ENCODE measurements around the gene DOCK2. TPM values are rescaled to one million over a fixed set of nuclear protein-coding genes. Genes with fewer than 3 reads are reported as not detected.
A peak's percentile ranks its signal among the peaks of the same experiment; 100 is the strongest.

The DOCK2 gene
- total and polyA plus RNA-seq, 2 donors (not counting 1 experiment from before 2014, with no cell fraction given) = 1.1 to 8.9 TPM

- H3K4me3 ChIP-seq (replicated peaks in 1 of 4; ENCODE audit: control extremely low read depth in 1 of 4, insufficient read depth in 1 of 4, low read depth in 3 of 4, low read length in 4 of 4) = no peak overlapping the region
- peak overlapping the region; percentile 60 for H3K4me2 ChIP-seq (ENCODE audit: extremely low read depth, insufficient read depth, low read length)
- H3K4me1 ChIP-seq (ENCODE audit: control insufficient read depth, extremely low read depth, insufficient read depth, low read length) = peaks cover 14% of the 10 kb centered on the region
- H4K20me1 ChIP-seq (ENCODE audit: control insufficient read depth, extremely low read depth, insufficient read depth, low read length) = no peaks in the 10 kb centered on the region
- H2AFZ ChIP-seq (ENCODE audit: low read length) = peak overlapping the region; percentile 43
- no peaks in the 10 kb centered on the region for H3K36me3 ChIP-seq (ENCODE audit: control insufficient read depth, insufficient read depth, low read length)
- no peaks in the 10 kb centered on the region for H3K9me3 ChIP-seq (ENCODE audit: control insufficient read depth, insufficient read depth, low read depth, low read length)
- no peak for TF ChIP-seq CTCF (conservative IDR thresholded peaks at IDR 0.05 in 1 of 2, IDR thresholded peaks at IDR 0.05 in 1 of 2; ENCODE audit: low read depth in 1 of 2, low read length in 2 of 2)
- no peak for TF ChIP-seq EZH2 (IDR thresholded peaks at IDR 0.05; ENCODE audit: low read length, missing control alignments)
- no peaks in the 10 kb centered on the region for H3K27me3 ChIP-seq (ENCODE audit: control insufficient read depth, insufficient read depth, low read length)
- peak overlapping the region; percentile 87 for H3K27ac ChIP-seq (ENCODE audit: insufficient read depth, low read length)
- H3K79me2 ChIP-seq (ENCODE audit: control insufficient read depth, insufficient read depth, low read length) = peaks cover 47% of the 10 kb centered on the region
- no peak overlapping the region for H3K9ac ChIP-seq (ENCODE audit: insufficient read depth, low read length)
- peak; percentile 77 to 89 for DNase-seq (ENCODE audit: low read depth in 2 of 2)
Observed at GRCh38 chr5:169970911-169971765, 334.1 kb downstream of the DOCK2 start.

- peaks cover 51% of the 10 kb centered on the region for H3K79me2 ChIP-seq (ENCODE audit: control insufficient read depth, insufficient read depth, low read length)
- no peak overlapping the region for H3K9ac ChIP-seq (ENCODE audit: insufficient read depth, low read length)
- DNase-seq (ENCODE audit: low read depth in 2 of 2) = peak in 1 of 2 donors; percentile 27
- no peak overlapping the region for H3K4me3 ChIP-seq (replicated peaks in 1 of 4; ENCODE audit: control extremely low read depth in 1 of 4, insufficient read depth in 1 of 4, low read depth in 3 of 4, low read length in 4 of 4)
- H4K20me1 ChIP-seq (ENCODE audit: control insufficient read depth, extremely low read depth, insufficient read depth, low read length) = no peaks in the 10 kb centered on the region
- peak overlapping the region; percentile 87 for H3K27ac ChIP-seq (ENCODE audit: insufficient read depth, low read length)
- TF ChIP-seq EZH2 (IDR thresholded peaks at IDR 0.05; ENCODE audit: low read length, missing control alignments) = no peak
- peaks cover 14% of the 10 kb centered on the region for H3K4me1 ChIP-seq (ENCODE audit: control insufficient read depth, extremely low read depth, insufficient read depth, low read length)
- H2AFZ ChIP-seq (ENCODE audit: low read length) = no peak overlapping the region
- no peaks in the 10 kb centered on the region for H3K27me3 ChIP-seq (ENCODE audit: control insufficient read depth, insufficient read depth, low read length)
- no peaks in the 10 kb centered on the region for H3K9me3 ChIP-seq (ENCODE audit: control insufficient read depth, insufficient read depth, low read depth, low read length)
- H3K4me2 ChIP-seq (ENCODE audit: extremely low read depth, insufficient read depth, low read length) = peak overlapping the region; percentile 60
- H3K36me3 ChIP-seq (ENCODE audit: control insufficient read depth, insufficient read depth, low read length) = no peaks in the 10 kb centered on the region
Observed at GRCh38 chr5:169971780-169972179, 334.7 kb downstream of the DOCK2 start.

DNA sequence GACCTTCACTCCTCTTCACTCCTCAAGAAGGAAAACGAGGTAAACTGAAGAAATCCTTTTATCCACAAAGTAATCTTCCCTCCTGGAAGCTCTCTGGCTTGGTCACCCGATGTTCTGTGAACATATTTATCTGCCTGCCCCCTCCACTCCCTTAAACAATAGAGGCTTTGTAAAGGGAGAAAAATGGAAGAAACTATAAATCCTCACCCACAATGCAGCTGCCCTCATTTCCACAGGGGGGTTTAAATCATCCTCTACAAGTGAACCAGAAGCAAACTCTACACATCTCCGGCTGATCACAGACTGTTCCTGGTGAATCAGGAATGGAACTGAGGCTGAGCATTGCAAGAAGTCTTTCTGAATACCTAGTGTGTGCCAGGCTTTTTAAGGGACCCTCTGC is 336.0 kb downstream of the DOCK2 start:
- H3K4me1 ChIP-seq (ENCODE audit: control insufficient read depth, extremely low read depth, insufficient read depth, low read length) = peaks cover 21% of the 10 kb centered on the region
- H2AFZ ChIP-seq (ENCODE audit: low read length) = no peak overlapping the region
- no peak overlapping the region for H3K4me3 ChIP-seq (replicated peaks in 1 of 4; ENCODE audit: control extremely low read depth in 1 of 4, insufficient read depth in 1 of 4, low read depth in 3 of 4, low read length in 4 of 4)
- H3K79me2 ChIP-seq (ENCODE audit: control insufficient read depth, insufficient read depth, low read length) = peaks cover 52% of the 10 kb centered on the region
- no peak overlapping the region for H3K4me2 ChIP-seq (ENCODE audit: extremely low read depth, insufficient read depth, low read length)
- H3K9ac ChIP-seq (ENCODE audit: insufficient read depth, low read length) = no peak overlapping the region
- TF ChIP-seq EZH2 (IDR thresholded peaks at IDR 0.05; ENCODE audit: low read length, missing control alignments) = no peak
- TF ChIP-seq CTCF (conservative IDR thresholded peaks at IDR 0.05 in 1 of 2, IDR thresholded peaks at IDR 0.05 in 1 of 2; ENCODE audit: low read depth in 1 of 2, low read length in 2 of 2) = no peak
- H4K20me1 ChIP-seq (ENCODE audit: control insufficient read depth, extremely low read depth, insufficient read depth, low read length) = no peaks in the 10 kb centered on the region
- no peaks in the 10 kb centered on the region for H3K36me3 ChIP-seq (ENCODE audit: control insufficient read depth, insufficient read depth, low read length)
- no peak for DNase-seq (ENCODE audit: low read depth in 2 of 2)
- no peaks in the 10 kb centered on the region for H3K9me3 ChIP-seq (ENCODE audit: control insufficient read depth, insufficient read depth, low read depth, low read length)
- H3K27me3 ChIP-seq (ENCODE audit: control insufficient read depth, insufficient read depth, low read length) = no peaks in the 10 kb centered on the region
- H3K27ac ChIP-seq (ENCODE audit: insufficient read depth, low read length) = no peak overlapping the region

All from fibroblast of lung (primary cell).